Measurements from ENCODE around the gene C2orf42. TPM values are rescaled to one million over a fixed set of nuclear protein-coding genes. Genes with fewer than 3 reads are reported as not detected.

Gene C2orf42
- total and polyA plus RNA-seq, 10 of the 15 experiments (the other 5 are each of a cell fraction or from before 2014, with no cell fraction given) = 5.5 to 19.8 (median 11.5) TPM

DNA sequence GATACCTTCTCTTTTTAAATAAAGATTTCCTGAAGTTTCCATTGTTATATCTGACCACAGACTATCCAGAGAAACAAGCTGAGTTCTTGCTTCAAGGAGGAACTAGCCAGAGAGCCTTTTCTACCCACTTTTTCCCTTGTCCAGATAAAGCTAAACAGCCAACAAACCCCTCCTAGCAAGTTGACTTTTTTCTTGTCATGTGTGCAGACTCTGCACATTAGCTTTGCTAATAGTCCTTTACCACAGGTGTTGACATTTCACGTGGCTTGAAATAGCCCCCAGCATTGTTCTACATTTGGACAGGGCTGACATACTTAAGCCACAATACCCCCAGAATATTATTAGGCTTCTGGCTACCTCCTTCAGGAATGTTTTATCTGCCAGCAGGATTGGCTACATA, 62.8 kb downstream of the C2orf42 start:
- 0% methylated on average over 1 of the region's 1 CpG for WGBS (ENCODE audit: insufficient coverage, insufficient replicate concordance, low lambda C conversion rate, missing lambda C conversion rate)
- POLR2A ChIA-PET = interaction anchor here (0.9 to 13.9 kb wide), 6 partner anchors 9 to 41 kb away, joined by 3 to 280 read pairs (median 98); partner anchors contain the start of gene PCBP1
- ATAC-seq = no peak
- SMC1A ChIA-PET (ENCODE audit: uncharacterized antibody, unreplicated experiment) = interaction anchor here (1.1 to 14.6 kb wide), 8 partner anchors 9 to 403 kb away, joined by 3 to 311 read pairs (median 25); no protein-coding TSS in a partner anchor
- Histone ChIP-seq H3K27me3 (replicated peaks in 1 of 2; ENCODE audit: control insufficient read depth in 2 of 2, insufficient read depth in 2 of 2, low read length in 1 of 2) (no peaks in the 10 kb centered on the region), H3K79me2 (ENCODE audit: control insufficient read depth, insufficient read depth, low read length) (peaks cover 6% of the 10 kb centered on the region), H3K4me2 (ENCODE audit: control insufficient read depth, insufficient read depth) (peak overlapping the region; percentile 48), H2AFZ (ENCODE audit: control insufficient read depth, low read depth, low read length) (peak overlapping the region; percentile 45), H3K4me3 (no peak overlapping the region), H3K4me1 (ENCODE audit: control insufficient read depth, insufficient read depth, low read length) (peaks cover 50% of the 10 kb centered on the region), H3K9me3 (replicated peaks; ENCODE audit: control insufficient read depth, insufficient read depth, low read length) (no peaks in the 10 kb centered on the region), H4K20me1 (ENCODE audit: control insufficient read depth, insufficient read depth) (no peaks in the 10 kb centered on the region), H3K36me3 (ENCODE audit: control insufficient read depth in 2 of 2, insufficient read depth in 2 of 2, low read length in 1 of 2) (no peaks in the 10 kb centered on the region), H3K9ac (ENCODE audit: control insufficient read depth, insufficient read depth, low read length) (peak overlapping the region; percentile 26; the same call in 1 of the 2 replicates), H3K27ac (ENCODE audit: control insufficient read depth, insufficient read depth) (peak overlapping the region; percentile 95)
- no TSS peak for BruUV-seq (replicated peaks)
- no peak for DNase-seq (ENCODE audit: low read depth, low spot score)
- CTCF ChIA-PET = interaction anchor here (1.5 to 1.6 kb wide), 2 partner anchors 12 kb away, joined by 4 to 6 read pairs; no protein-coding TSS in a partner anchor
- intact Hi-C loops (cut with micrococcal nuclease; ENCODE audit: unreplicated experiment) (no loop called here), in situ Hi-C loops (cut with MboI) (no loop called here)
- no peak for FAIRE-seq
- RAD21 ChIA-PET (ENCODE audit: unreplicated experiment) = interaction anchor here (0.9 to 14.2 kb wide), 9 partner anchors 8 to 215 kb away, joined by 3 to 234 read pairs (median 5); partner anchors contain the start of genes MXD1 and PCBP1
- peak; percentile 54 to 61; a peak in 2 of 4 replicates for TF ChIP-seq BHLHE40 (IDR thresholded peaks at IDR 0.05; ENCODE audit: borderline replicate concordance in 1 of 2, low read depth in 2 of 2, low read length in 1 of 2)
- no peak for TF ChIP-seq RAD21 (IDR thresholded peaks at IDR 0.05; ENCODE audit: insufficient read depth, low read depth, low read length)
- no peak for TF ChIP-seq FOS (IDR thresholded peaks at IDR 0.05; ENCODE audit: borderline replicate concordance, extremely low read depth, insufficient read length)
- TF ChIP-seq POLR2AphosphoS5 (IDR thresholded peaks at IDR 0.05; ENCODE audit: low read length) = no peak
- TF ChIP-seq RAD51 (IDR thresholded peaks at IDR 0.05) = peak; percentile 44; the same call in 1 of the 2 replicates
- no peak for TF ChIP-seq FOXM1 (IDR thresholded peaks at IDR 0.05; ENCODE audit: low read depth, low read length)
- TF ChIP-seq CREM (IDR thresholded peaks at IDR 0.05; ENCODE audit: low read depth) = no peak
- no peak for TF ChIP-seq BMI1 (IDR thresholded peaks at IDR 0.05; ENCODE audit: borderline replicate concordance)
- TF ChIP-seq, protein P1, sequence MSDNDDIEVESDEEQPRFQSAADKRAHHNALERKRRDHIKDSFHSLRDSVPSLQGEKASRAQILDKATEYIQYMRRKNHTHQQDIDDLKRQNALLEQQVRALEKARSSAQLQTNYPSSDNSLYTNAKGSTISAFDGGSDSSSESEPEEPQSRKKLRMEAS (IDR thresholded peaks at IDR 0.05; ENCODE audit: low read depth, low read length) = no peak
- no peak for TF ChIP-seq ZNF384 (IDR thresholded peaks at IDR 0.05; ENCODE audit: borderline replicate concordance, low read depth, low read length)
- TF ChIP-seq MEF2B (IDR thresholded peaks at IDR 0.05; ENCODE audit: partially characterized antibody, poor library complexity, severe bottlenecking) = peak; percentile 21
- TF ChIP-seq NR2C2 (IDR thresholded peaks at IDR 0.05; ENCODE audit: borderline replicate concordance, control insufficient read depth, insufficient read length, low read depth) = no peak
- TF ChIP-seq MEF2A (IDR thresholded peaks at IDR 0.05; ENCODE audit: insufficient read depth, low read depth, low read length) = 0 out of 2 replicates have a peak, but pooled peaks have one; percentile 23
- TF ChIP-seq CHD2 (IDR thresholded peaks at IDR 0.05; ENCODE audit: borderline replicate concordance, low read depth, low read length) = no peak
- TF ChIP-seq RUNX3 (IDR thresholded peaks at IDR 0.05; ENCODE audit: low read length) = no peak
- TF ChIP-seq TCF3 (IDR thresholded peaks at IDR 0.05; ENCODE audit: borderline replicate concordance, insufficient read depth, low read depth, low read length) = no peak
- TF ChIP-seq, protein P2, sequence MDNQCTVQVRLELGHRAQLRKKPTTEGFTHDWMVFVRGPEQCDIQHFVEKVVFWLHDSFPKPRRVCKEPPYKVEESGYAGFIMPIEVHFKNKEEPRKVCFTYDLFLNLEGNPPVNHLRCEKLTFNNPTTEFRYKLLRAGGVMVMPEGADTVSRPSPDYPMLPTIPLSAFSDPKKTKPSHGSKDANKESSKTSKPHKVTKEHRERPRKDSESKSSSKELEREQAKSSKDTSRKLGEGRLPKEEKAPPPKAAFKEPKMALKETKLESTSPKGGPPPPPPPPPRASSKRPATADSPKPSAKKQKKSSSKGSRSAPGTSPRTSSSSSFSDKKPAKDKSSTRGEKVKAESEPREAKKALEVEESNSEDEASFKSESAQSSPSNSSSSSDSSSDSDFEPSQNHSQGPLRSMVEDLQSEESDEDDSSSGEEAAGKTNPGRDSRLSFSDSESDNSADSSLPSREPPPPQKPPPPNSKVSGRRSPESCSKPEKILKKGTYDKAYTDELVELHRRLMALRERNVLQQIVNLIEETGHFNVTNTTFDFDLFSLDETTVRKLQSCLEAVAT (IDR thresholded peaks at IDR 0.05) = no peak
- TF ChIP-seq, protein P3, sequence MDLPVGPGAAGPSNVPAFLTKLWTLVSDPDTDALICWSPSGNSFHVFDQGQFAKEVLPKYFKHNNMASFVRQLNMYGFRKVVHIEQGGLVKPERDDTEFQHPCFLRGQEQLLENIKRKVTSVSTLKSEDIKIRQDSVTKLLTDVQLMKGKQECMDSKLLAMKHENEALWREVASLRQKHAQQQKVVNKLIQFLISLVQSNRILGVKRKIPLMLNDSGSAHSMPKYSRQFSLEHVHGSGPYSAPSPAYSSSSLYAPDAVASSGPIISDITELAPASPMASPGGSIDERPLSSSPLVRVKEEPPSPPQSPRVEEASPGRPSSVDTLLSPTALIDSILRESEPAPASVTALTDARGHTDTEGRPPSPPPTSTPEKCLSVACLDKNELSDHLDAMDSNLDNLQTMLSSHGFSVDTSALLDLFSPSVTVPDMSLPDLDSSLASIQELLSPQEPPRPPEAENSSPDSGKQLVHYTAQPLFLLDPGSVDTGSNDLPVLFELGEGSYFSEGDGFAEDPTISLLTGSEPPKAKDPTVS (IDR thresholded peaks at IDR 0.05; ENCODE audit: low read depth, low read length) = no peak
- TF ChIP-seq GABPA (IDR thresholded peaks at IDR 0.05; ENCODE audit: low read depth) = no peak
- no peak for TF ChIP-seq NRF1 (conservative IDR thresholded peaks at IDR 0.05; ENCODE audit: low read depth, low read length)
- TF ChIP-seq ZNF274 (IDR thresholded peaks at IDR 0.05; ENCODE audit: insufficient read depth, insufficient read length) = no peak
- 0 out of 4 replicates have a peak, but pooled peaks of 1 of the 2 experiments have one; percentile 21 for TF ChIP-seq EP300 (IDR thresholded peaks at IDR 0.05; ENCODE audit: borderline replicate concordance in 1 of 2, control insufficient read depth in 1 of 2, low read depth in 2 of 2, low read length in 2 of 2)
